Measurements from ENCODE around the gene LEFTY1. TPM values are rescaled to one million over a fixed set of nuclear protein-coding genes. Genes with fewer than 3 reads are reported as not detected.

Gene LEFTY1
- total and polyA plus RNA-seq, 9 of the 15 experiments (the other 6 are each of a cell fraction or from before 2014, with no cell fraction given) = 0.07 to 0.24 (median 0.17) TPM; not detected in 5

DNA sequence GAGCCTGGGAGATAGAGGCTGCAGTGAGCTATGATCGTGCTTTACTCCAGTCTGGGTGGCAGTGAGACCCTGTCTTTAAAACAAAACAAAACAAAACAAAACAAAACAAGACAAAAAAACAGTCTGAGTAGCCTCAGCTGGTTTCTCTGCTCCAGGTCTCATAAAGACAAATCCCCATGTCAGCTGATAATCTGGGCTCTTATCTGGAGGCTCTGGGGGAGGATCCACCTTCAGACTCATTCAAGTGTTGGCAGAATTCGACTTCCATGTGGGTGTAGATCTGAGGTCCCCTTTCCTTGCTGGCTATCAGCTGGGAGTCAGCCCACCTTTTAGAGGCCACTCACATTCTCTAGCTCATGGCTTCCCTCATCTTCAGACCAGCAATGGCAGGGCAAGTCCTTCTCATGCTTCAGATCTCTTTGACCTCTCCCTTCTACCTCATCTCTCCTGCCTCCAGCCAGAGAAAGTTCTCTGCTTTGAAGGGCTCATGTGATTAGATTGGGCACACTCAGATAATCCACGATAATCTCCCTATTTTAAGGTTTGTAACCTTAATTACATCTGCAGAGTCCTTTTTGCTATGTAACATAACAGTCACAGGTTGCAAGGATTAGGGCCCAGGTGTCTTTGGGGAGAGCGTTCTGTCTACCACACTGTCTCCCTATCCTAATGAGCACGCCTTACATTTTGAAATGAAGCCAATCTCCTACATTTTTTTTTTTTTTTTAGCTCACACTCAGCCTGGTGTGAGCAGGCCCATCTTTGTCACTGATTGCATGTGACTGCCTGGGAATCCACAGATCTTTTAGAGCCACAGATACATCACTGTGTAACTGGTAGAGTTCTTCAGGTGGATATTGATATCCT lies 42.6 kb upstream of the LEFTY1 start (continued):
- TF ChIP-seq STAT5B (CRISPR knock-in tag; IDR thresholded peaks at IDR 0.05) (no peak), RAD21 (CRISPR knock-in tag; conservative IDR thresholded peaks at IDR 0.05 in 1 of 2, IDR thresholded peaks at IDR 0.05 in 1 of 2) (peak in 1 of 2 experiments; percentile 12; a peak in 1 of 4 replicates), ZNF124 (CRISPR knock-in tag; IDR thresholded peaks at IDR 0.05) (no peak), SAFB (IDR thresholded peaks at IDR 0.05; ENCODE audit: borderline replicate concordance, low read depth, low read length) (no peak), KDM4B (IDR thresholded peaks at IDR 0.05; ENCODE audit: borderline replicate concordance in 2 of 2, low read depth in 1 of 2) (no peak), EP400 (IDR thresholded peaks at IDR 0.05) (peak; percentile 48; the same call in 1 of the 2 replicates), SIX5 (IDR thresholded peaks at IDR 0.05; ENCODE audit: borderline replicate concordance in 1 of 2, insufficient read depth in 1 of 2, low read depth in 1 of 2, low read length in 2 of 2) (no peak), ZSCAN32 (CRISPR knock-in tag; IDR thresholded peaks at IDR 0.05) (no peak), KLF6 (CRISPR knock-in tag; IDR thresholded peaks at IDR 0.05; ENCODE audit: borderline replicate concordance) (no peak), CC2D1A (IDR thresholded peaks at IDR 0.05) (no peak), NR4A1 (CRISPR knock-in tag; IDR thresholded peaks at IDR 0.05) (no peak), NR4A1 (tag; IDR thresholded peaks at IDR 0.05) (no peak), PTBP1 (IDR thresholded peaks at IDR 0.05; ENCODE audit: low read depth, low read length) (no peak), ZNF699 (CRISPR knock-in tag; IDR thresholded peaks at IDR 0.05; ENCODE audit: insufficient replicate concordance) (no peak), RUNX1 (IDR thresholded peaks at IDR 0.05; ENCODE audit: low read depth) (no peak)
- TF ChIP-seq, protein P1, sequence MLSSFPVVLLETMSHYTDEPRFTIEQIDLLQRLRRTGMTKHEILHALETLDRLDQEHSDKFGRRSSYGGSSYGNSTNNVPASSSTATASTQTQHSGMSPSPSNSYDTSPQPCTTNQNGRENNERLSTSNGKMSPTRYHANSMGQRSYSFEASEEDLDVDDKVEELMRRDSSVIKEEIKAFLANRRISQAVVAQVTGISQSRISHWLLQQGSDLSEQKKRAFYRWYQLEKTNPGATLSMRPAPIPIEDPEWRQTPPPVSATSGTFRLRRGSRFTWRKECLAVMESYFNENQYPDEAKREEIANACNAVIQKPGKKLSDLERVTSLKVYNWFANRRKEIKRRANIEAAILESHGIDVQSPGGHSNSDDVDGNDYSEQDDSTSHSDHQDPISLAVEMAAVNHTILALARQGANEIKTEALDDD (IDR thresholded peaks at IDR 0.05) = no peak
- TF ChIP-seq, protein P2, sequence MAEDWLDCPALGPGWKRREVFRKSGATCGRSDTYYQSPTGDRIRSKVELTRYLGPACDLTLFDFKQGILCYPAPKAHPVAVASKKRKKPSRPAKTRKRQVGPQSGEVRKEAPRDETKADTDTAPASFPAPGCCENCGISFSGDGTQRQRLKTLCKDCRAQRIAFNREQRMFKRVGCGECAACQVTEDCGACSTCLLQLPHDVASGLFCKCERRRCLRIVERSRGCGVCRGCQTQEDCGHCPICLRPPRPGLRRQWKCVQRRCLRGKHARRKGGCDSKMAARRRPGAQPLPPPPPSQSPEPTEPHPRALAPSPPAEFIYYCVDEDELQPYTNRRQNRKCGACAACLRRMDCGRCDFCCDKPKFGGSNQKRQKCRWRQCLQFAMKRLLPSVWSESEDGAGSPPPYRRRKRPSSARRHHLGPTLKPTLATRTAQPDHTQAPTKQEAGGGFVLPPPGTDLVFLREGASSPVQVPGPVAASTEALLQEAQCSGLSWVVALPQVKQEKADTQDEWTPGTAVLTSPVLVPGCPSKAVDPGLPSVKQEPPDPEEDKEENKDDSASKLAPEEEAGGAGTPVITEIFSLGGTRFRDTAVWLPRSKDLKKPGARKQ (CRISPR knock-in tag; IDR thresholded peaks at IDR 0.05) = no peak
- TF ChIP-seq, protein P3, sequence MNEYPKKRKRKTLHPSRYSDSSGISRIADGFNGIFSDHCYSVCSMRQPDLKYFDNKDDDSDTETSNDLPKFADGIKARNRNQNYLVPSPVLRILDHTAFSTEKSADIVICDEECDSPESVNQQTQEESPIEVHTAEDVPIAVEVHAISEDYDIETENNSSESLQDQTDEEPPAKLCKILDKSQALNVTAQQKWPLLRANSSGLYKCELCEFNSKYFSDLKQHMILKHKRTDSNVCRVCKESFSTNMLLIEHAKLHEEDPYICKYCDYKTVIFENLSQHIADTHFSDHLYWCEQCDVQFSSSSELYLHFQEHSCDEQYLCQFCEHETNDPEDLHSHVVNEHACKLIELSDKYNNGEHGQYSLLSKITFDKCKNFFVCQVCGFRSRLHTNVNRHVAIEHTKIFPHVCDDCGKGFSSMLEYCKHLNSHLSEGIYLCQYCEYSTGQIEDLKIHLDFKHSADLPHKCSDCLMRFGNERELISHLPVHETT (CRISPR knock-in tag; conservative IDR thresholded peaks at IDR 0.05 in 1 of 2, IDR thresholded peaks at IDR 0.05 in 1 of 2) = no peak
- TF ChIP-seq, protein P4, sequence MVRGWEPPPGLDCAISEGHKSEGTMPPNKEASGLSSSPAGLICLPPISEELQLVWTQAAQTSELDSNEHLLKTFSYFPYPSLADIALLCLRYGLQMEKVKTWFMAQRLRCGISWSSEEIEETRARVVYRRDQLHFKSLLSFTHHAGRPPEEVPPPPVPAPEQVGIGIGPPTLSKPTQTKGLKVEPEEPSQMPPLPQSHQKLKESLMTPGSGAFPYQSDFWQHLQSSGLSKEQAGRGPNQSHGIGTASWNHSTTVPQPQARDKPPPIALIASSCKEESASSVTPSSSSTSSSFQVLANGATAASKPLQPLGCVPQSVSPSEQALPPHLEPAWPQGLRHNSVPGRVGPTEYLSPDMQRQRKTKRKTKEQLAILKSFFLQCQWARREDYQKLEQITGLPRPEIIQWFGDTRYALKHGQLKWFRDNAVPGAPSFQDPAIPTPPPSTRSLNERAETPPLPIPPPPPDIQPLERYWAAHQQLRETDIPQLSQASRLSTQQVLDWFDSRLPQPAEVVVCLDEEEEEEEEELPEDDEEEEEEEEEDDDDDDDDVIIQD (CRISPR knock-in tag; IDR thresholded peaks at IDR 0.05) = no peak

Measured in K562 (cell line).